ENCODE data around the gene TIMP2. TPM values are rescaled to one million over a fixed set of nuclear protein-coding genes. Genes with fewer than 3 reads are reported as not detected.
"Not testable (repeated sequence)": the region's sequence is repeated elsewhere in the genome, so short reads cannot be mapped to it uniquely, and the experiment has no call there.

TIMP2 gene
- total and polyA plus RNA-seq, 2 of the 8 experiments (the other 6 are each of a cell fraction or from before 2014, with no cell fraction given) = 18.2 to 43.3 TPM

DNA sequence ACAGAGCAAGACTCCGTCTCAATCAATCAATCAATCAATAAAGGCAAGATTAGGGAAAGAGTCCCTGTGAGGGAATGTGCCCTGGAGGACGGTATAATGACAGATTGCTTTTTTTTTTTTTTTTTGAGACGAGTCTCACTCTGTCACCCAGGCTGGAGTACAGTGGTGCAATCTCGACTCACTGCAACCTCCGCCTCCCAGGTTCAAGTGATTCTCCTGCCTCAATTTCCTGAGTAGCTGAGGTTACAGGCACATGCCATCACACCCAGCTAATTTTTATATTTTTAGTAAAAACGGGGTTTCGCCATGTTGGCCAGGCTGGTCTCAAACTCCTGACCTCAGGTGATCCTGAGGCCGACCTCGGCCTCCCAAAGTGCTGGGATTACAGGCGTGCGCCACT, 35.1 kb downstream of the TIMP2 start:
- H2BK15ac ChIP-seq (ENCODE audit: low read length); H3K9ac ChIP-seq (replicated peaks in 1 of 4; ENCODE audit: extremely low read depth in 1 of 4, low read depth in 3 of 4, low read length in 3 of 4); H4K91ac ChIP-seq (replicated peaks; ENCODE audit: insufficient read length, low read length); H3K9me3 ChIP-seq (ENCODE audit: insufficient read depth in 2 of 2, low read depth in 1 of 2, low read length in 1 of 2); H3K4me3 ChIP-seq (ENCODE audit: extremely low read depth in 1 of 4, insufficient read depth in 2 of 4, low read depth in 3 of 4, low read length in 4 of 4); H4K5ac ChIP-seq (ENCODE audit: insufficient read length, low read depth, low read length); H3K4me2 ChIP-seq (ENCODE audit: insufficient read depth in 1 of 2, low read depth in 2 of 2, low read length in 2 of 2); DNase-seq (ENCODE audit: low read depth in 1 of 2, low spot score in 2 of 2); H2BK12ac ChIP-seq (ENCODE audit: low read depth, low read length); H3K27me3 ChIP-seq (replicated peaks in 1 of 4; ENCODE audit: control insufficient read depth in 3 of 4, extremely low read depth in 1 of 4, insufficient read depth in 3 of 4, low read length in 3 of 4); H3K27ac ChIP-seq (ENCODE audit: low read depth, low read length); H2BK20ac ChIP-seq (ENCODE audit: low read length); H3K36me3 ChIP-seq (ENCODE audit: control insufficient read depth in 2 of 4, insufficient read depth in 4 of 4, low read length in 3 of 4); H3K23me2 ChIP-seq (ENCODE audit: low read depth, low read length); H3K4ac ChIP-seq (replicated peaks; ENCODE audit: insufficient read length, low read depth, low read length); H3K14ac ChIP-seq (ENCODE audit: insufficient read length); FAIRE-seq; POLR2A ChIA-PET (ENCODE audit: partially characterized antibody); H3K56ac ChIP-seq (replicated peaks; ENCODE audit: insufficient read length, low read depth, low read length); H2BK5ac ChIP-seq (ENCODE audit: low read depth, low read length); H3K23ac ChIP-seq (ENCODE audit: insufficient read length); H2BK120ac ChIP-seq (replicated peaks; ENCODE audit: low read depth, low read length); H2AFZ ChIP-seq (ENCODE audit: low read length); H2AK5ac ChIP-seq (ENCODE audit: low read depth, low read length); H4K8ac ChIP-seq (ENCODE audit: extremely low read depth, insufficient read depth, low read length); H3K4me1 ChIP-seq (replicated peaks in 1 of 4; ENCODE audit: control insufficient read depth in 3 of 4, insufficient read depth in 4 of 4, low read length in 3 of 4); H3K18ac ChIP-seq (ENCODE audit: extremely low read depth, low read length); H3K79me1 ChIP-seq (ENCODE audit: low read depth, low read length): not testable (repeated sequence)
- CTCF ChIA-PET (ENCODE audit: partially characterized antibody) = interaction anchor here (1.0 to 5.9 kb wide), 6 partner anchors 10 to 190 kb away, joined by 3 to 19 read pairs (median 4); no protein-coding TSS in a partner anchor
- 98% methylated on average over 10 of the region's 11 CpGs; no CpG with 5 or more reads in 1 of the 2 experiments for WGBS, 2 experiments (ENCODE audit: extremely low coverage in 1 of 2, insufficient coverage in 1 of 2, insufficient read length in 1 of 2, insufficient replicate concordance in 2 of 2, low coverage in 1 of 2, low lambda C conversion rate in 2 of 2, missing lambda C conversion rate in 1 of 2)
- peaks cover 0 to 17% of the 10 kb centered on the region in 2 experiments; a peak in 1 of 4 replicates for H3K79me2 ChIP-seq (ENCODE audit: control insufficient read depth in 1 of 2, insufficient read depth in 2 of 2, low read length in 2 of 2)
- peaks cover 4 to 14% of the 10 kb centered on the region in 2 experiments for H4K20me1 ChIP-seq (replicated peaks in 1 of 2; ENCODE audit: control insufficient read depth in 1 of 2, insufficient read depth in 2 of 2, low read length in 2 of 2)

Measured in H1 (cell line).